ENCODE results near the gene ZFPM1. TPM values are rescaled to one million over a fixed set of nuclear protein-coding genes. Genes with fewer than 3 reads are reported as not detected.
A peak's percentile ranks its signal among the peaks of the same experiment; 100 is the strongest.

Gene ZFPM1
- total and polyA plus RNA-seq, 8 donors: 3.6 to 22.5 (median 19.3) TPM

DNA sequence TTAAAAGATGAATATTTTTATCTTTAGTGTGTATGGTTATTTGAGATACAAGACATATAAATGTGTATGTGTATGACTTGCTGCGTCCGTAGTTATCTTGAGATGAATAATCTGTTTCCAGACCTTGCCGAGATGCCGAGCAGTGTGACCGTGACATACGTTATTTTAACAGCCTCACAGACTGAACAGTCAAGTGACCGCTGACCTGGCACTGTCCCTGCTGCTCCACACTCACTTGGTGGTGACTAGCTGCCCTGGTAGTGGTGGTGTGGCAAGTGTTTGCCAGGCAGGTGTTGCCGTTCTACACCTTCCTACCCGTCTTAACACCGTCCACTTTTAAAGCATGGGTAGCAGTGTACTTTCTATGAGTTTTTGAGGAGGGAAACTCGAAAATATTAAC lies 122.2 kb downstream of the ZFPM1 start:
- H3K9me3 ChIP-seq: no peaks in the 10 kb centered on the region

DNA sequence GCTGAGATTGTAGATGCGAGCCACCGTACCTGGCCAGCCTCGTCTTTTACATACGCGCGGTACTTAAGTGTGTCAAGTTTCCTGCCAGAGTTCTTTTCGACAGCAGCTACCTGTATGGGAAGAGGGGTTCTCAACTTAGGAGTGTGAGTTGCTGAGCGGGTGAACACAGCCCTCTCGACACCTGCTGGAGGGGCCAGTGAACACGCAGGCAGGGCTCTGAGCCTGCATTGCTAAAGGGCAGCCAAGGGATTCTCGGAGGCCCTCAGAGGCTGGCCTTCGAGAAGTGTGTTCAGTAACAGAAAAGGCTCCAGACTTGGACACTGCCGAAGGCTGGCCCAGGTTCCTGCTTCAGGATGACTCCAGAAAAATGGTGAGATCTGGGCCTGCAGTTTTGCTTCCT lies 123.2 kb downstream of the ZFPM1 start:
- Histone ChIP-seq H3K36me3 (peaks cover 0 to 19% (median 0%) of the 10 kb centered on the region in 3 donors), H3K9me3 (no peaks in the 10 kb centered on the region), H3K27me3 (no peaks in the 10 kb centered on the region), H3K27ac (no peak overlapping the region), H3K4me1 (peaks cover 2 to 9% (median 9%) of the 10 kb centered on the region in 3 donors), H3K4me3 (no peak overlapping the region)
- no peak for FAIRE-seq
- TF ChIP-seq, protein P1, sequence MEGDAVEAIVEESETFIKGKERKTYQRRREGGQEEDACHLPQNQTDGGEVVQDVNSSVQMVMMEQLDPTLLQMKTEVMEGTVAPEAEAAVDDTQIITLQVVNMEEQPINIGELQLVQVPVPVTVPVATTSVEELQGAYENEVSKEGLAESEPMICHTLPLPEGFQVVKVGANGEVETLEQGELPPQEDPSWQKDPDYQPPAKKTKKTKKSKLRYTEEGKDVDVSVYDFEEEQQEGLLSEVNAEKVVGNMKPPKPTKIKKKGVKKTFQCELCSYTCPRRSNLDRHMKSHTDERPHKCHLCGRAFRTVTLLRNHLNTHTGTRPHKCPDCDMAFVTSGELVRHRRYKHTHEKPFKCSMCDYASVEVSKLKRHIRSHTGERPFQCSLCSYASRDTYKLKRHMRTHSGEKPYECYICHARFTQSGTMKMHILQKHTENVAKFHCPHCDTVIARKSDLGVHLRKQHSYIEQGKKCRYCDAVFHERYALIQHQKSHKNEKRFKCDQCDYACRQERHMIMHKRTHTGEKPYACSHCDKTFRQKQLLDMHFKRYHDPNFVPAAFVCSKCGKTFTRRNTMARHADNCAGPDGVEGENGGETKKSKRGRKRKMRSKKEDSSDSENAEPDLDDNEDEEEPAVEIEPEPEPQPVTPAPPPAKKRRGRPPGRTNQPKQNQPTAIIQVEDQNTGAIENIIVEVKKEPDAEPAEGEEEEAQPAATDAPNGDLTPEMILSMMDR (IDR thresholded peaks at IDR 0.05): no peak
- intact Hi-C loops (cut with DNase I): no loop called here
- peak in 2 of 6 donors; percentile 7 to 15 for DNase-seq
- WGBS, 2 donors: 92 to 96% methylated on average over 13 of the region's 13 CpGs
- ATAC-seq: no peak

More for the DNA sequence above, 122.2 kb downstream of the ZFPM1 start:
- Histone ChIP-seq H3K4me3 (no peak overlapping the region), H3K4me1 (peaks cover 7 to 13% (median 13%) of the 10 kb centered on the region in 3 donors), H3K27me3 (no peaks in the 10 kb centered on the region), H3K27ac (no peak overlapping the region), H3K36me3 (peaks cover 0 to 19% (median 0%) of the 10 kb centered on the region in 3 donors)
- WGBS, 2 donors: 92% methylated on average over 11 of the region's 11 CpGs
- intact Hi-C loops (cut with DNase I): no loop called here
- FAIRE-seq (no peak), DNase-seq (peak in 1 of 6 donors; percentile 13), ATAC-seq (no peak)
- TF ChIP-seq, protein P1 (IDR thresholded peaks at IDR 0.05): no peak

GRCh38 chr16:88577166-88577565 lies 124.1 kb downstream of the ZFPM1 start:
- WGBS, 2 donors: 92 to 96% methylated on average over 20 of the region's 20 CpGs
- Histone ChIP-seq H3K4me3 (no peak overlapping the region), H3K4me1 (peaks cover 0 to under 1% (median under 1%) of the 10 kb centered on the region in 3 donors), H3K27ac (no peak overlapping the region), H3K36me3 (peaks cover 0 to 19% (median 0%) of the 10 kb centered on the region in 3 donors), H3K9me3 (no peaks in the 10 kb centered on the region), H3K27me3 (no peaks in the 10 kb centered on the region)
- TF ChIP-seq, protein P1 (IDR thresholded peaks at IDR 0.05): no peak
- intact Hi-C loops (cut with DNase I): no loop called here
- DNase-seq: peak in 2 of 6 donors; percentile 13 to 52
- ATAC-seq: no peak
- no peak for FAIRE-seq

- peaks cover 0 to 19% (median 0%) of the 10 kb centered on the region in 3 donors for H3K36me3 ChIP-seq
- intact Hi-C loops (cut with DNase I): no loop called here
- DNase-seq: no peak
Observed at GRCh38 chr16:88578446-88579313, 125.6 kb downstream of the ZFPM1 start.

More at GRCh38 chr16:88578446-88579313, 125.6 kb downstream of the ZFPM1 start:
- Histone ChIP-seq H3K4me3 (no peak overlapping the region), H3K27me3 (no peaks in the 10 kb centered on the region), H3K27ac (no peak overlapping the region), H3K9me3 (no peaks in the 10 kb centered on the region), H3K4me1 (no peaks in the 10 kb centered on the region)
- FAIRE-seq (no peak), ATAC-seq (no peak)
- 93% methylated on average over 26 of the region's 26 CpGs for WGBS, 2 donors
- TF ChIP-seq, protein P1 (IDR thresholded peaks at IDR 0.05): no peak
